ENCODE data around the gene DDX39B. TPM values are rescaled to one million over a fixed set of nuclear protein-coding genes. Genes with fewer than 3 reads are reported as not detected.

Gene DDX39B
- total RNA-seq, 1 experiment from 2014 or later = 813 TPM

GRCh38 chr6:31531771-31532643, 9.8 kb downstream of the DDX39B start:
- no peak overlapping the region for H2AFZ ChIP-seq (ENCODE audit: low read length)
- H3K9ac ChIP-seq (ENCODE audit: extremely low read depth, insufficient read length, low read length) = no peak overlapping the region
- no peak overlapping the region for H3T11ph ChIP-seq (ENCODE audit: low read length)
- no peak for TF ChIP-seq CTCF (conservative IDR thresholded peaks at IDR 0.05)
- no peak overlapping the region for H3K14ac ChIP-seq (ENCODE audit: insufficient read depth, low read length)
- no peak overlapping the region for H3K56ac ChIP-seq (ENCODE audit: insufficient read length, low read depth, low read length)
- no peak overlapping the region for H2BK15ac ChIP-seq (ENCODE audit: low read depth, low read length)
- H2AK5ac ChIP-seq (ENCODE audit: insufficient read length, low read length) = no peak overlapping the region
- H2BK5ac ChIP-seq (ENCODE audit: insufficient read length, low read length) = no peak overlapping the region
- Mint-ChIP-seq H3K4me1 (peaks cover 23 to 33% of the 10 kb centered on the region in 2 experiments), H3K27me3 (ENCODE audit: low read depth) (no peaks in the 10 kb centered on the region), H3K9me3 (no peaks in the 10 kb centered on the region; a peak in 1 of 5 replicates), H3K36me3 (ENCODE audit: insufficient read depth in 1 of 3, low read depth in 3 of 3) (peaks cover 66 to 76% (median 71%) of the 10 kb centered on the region in 3 experiments), H3K27ac (peak overlapping the region in 2 of 3 experiments; percentile 58 to 89; a peak in 3 of 7 replicates), H3K4me3 (no peak overlapping the region; a peak in 1 of 5 replicates)
- no peaks in the 10 kb centered on the region for H3K9me3 ChIP-seq (ENCODE audit: control insufficient read depth, low read depth, low read length)
- H3K18ac ChIP-seq (ENCODE audit: insufficient read length, low read depth, low read length) = no peak overlapping the region
- H3K4me2 ChIP-seq (ENCODE audit: insufficient read depth, insufficient read length, low read length) = no peak overlapping the region
- no peak overlapping the region for H4K8ac ChIP-seq (replicated peaks; ENCODE audit: insufficient read length, low read depth, low read length)
- H2BK120ac ChIP-seq (ENCODE audit: low read depth, low read length, poor library complexity, severe bottlenecking) = no peak overlapping the region
- no peaks in the 10 kb centered on the region for H3K27me3 ChIP-seq (ENCODE audit: insufficient read depth, low read length)
- DNase-seq = no peak
- H4K91ac ChIP-seq (ENCODE audit: insufficient read length, low read depth, low read length) = no peak overlapping the region
- no peak overlapping the region for H3K4ac ChIP-seq (ENCODE audit: low read depth, low read length)
- no peak overlapping the region for H2BK20ac ChIP-seq (ENCODE audit: low read depth, low read length, poor library complexity, severe bottlenecking)
- no peak overlapping the region for H2BK12ac ChIP-seq (ENCODE audit: insufficient read length, low read depth, low read length)
- no CpG with 5 or more reads among the region's 9 CpGs for WGBS (ENCODE audit: extremely low coverage, insufficient read length, low lambda C conversion rate)
- peaks cover 4% of the 10 kb centered on the region for H4K20me1 ChIP-seq (ENCODE audit: control insufficient read depth, insufficient read depth, insufficient read length)
- H3K23me2 ChIP-seq (ENCODE audit: insufficient read length, low read depth, low read length, poor library complexity, severe bottlenecking) = no peaks in the 10 kb centered on the region
- no peak overlapping the region for H3K23ac ChIP-seq (ENCODE audit: insufficient read length, low read depth, low read length)
- no peaks in the 10 kb centered on the region; the same call in 1 of the 2 replicates for H3K4me1 ChIP-seq (ENCODE audit: insufficient read depth, low read length)
- peaks cover 11% of the 10 kb centered on the region for H3K79me1 ChIP-seq (ENCODE audit: insufficient read depth, low read depth, low read length, poor library complexity, severe bottlenecking)
- no peak overlapping the region for H3K27ac ChIP-seq (ENCODE audit: insufficient read length, low read depth, low read length)
- H4K5ac ChIP-seq (ENCODE audit: insufficient read length, low read depth, low read length) = no peak overlapping the region
- H3K79me2 ChIP-seq (ENCODE audit: insufficient read depth, low read length) = no peaks in the 10 kb centered on the region; the same call in 1 of the 2 replicates
